Skin of body (tissue), 2 donors: ENCODE data around the gene RNF157. TPM values are rescaled to one million over a fixed set of nuclear protein-coding genes. Genes with fewer than 3 reads are reported as not detected.

Experiments used
- DNase-seq: peaks from one replicate; lab custom pipeline; 2025; lab: John Stamatoyannopoulos, UW
- total RNA-seq: library from RNA; depleted of rRNA; stranded (reverse); fragments of >200 nt; gene quantifications from one replicate; pipeline ENCODE4 v1.2.3, GENCODE V29; 2014

The RNF157 gene
- total RNA-seq, 1 donor from 2014 or later, result 5.2 TPM

DNA sequence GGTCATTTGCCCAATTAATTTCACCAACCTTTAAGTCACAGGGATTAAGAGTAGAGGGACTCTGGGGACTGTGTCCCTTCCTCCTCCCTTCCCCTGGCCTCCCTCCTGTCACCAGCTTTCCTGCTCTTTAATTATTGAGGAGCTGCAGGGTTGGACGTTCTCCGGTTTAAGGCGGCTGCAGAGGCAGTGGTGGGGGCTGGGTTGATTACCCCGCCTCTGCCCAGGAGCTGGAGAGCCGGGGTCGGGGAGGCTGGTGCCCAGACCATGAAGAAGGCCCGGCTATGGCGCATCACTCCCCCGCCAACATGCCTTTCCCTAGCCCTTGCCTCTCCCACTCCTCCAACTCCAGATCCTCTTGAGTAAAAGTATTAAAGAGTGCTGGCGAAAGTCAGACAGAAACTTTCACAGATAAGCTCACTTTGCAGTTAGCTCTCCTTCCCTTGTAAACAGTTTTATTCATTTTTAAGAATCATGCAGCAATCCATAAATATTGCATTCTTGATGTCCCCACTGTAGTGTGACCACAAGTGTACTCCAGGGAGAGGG is 98.2 kb downstream of the RNF157 start:
- no peak for DNase-seq

DNA sequence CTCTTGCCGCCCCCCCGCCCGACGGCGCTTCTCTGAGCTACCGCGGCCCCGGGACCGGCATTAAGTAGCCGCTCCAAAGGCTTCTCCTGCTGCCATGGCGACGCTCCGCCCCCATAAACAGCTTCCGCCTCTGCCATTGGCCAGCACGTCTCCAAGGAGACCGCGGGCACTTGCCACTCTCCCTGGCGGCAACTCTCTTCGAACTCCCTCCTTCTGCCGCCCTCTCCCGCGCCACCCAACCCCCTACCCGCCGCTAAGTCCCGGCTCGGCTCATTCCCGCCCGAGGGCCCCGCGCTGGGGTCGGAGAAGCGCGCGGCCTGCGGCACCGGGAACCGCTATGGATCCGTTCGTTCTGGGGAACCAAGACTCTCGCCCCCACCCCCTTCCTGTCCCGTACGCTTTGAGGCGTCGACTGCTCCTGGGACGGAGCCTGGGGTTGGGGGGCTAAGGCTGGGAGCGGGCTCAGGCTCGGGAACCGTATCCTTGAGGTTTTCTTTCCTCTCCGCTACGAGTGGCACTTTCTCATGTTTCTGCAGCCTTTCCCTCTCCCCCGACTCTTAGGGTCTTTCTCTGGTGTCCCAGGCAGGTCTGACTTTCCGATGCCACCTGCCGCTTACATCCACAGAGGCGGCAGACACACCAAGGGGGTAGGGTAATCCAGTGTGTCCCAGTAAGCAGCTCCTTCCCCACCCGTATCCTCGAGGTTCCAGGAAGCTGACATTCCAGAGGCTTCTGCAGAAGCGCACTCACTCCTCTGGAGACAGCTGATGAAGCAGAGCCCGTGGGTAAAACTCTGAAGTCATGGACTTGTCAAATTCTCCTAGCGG is 98.9 kb downstream of the RNF157 start, which contains the start of gene FOXJ1:
Gene FOXJ1, minus strand, starts transcription at position 34 of the 827 bp plus-strand sequence. CDS start 850 bp downstream, outside the sequence.
- DNase-seq, result peak; percentile 59

DNA sequence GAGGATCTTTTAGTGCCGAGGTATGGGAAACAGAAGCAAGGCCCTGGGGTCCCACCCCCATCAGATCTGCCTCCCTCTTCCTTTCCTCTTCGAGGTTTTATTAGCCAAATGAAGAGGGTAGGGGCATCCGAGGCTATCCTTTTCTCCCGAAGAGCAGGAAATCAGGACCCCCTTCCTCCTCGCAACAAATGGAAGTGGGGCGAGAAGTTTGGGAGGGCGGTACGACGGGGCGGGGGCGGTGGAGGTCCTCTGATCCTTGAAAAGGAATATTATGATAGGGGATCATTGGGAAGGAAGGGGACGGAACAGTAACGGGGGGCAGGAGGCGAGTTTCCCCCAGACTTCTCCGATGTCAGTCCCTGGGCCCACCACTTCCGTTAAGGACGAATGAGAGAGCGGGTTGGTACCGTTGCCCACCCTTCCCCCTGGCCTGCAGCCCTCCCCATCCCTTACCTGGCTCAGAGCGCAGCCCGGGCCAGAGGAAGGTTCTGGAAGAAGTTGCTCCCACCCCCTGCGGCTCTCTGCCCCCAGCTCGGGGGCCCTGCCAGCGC is 99.6 kb downstream of the RNF157 start:
- DNase-seq, result no peak

DNA sequence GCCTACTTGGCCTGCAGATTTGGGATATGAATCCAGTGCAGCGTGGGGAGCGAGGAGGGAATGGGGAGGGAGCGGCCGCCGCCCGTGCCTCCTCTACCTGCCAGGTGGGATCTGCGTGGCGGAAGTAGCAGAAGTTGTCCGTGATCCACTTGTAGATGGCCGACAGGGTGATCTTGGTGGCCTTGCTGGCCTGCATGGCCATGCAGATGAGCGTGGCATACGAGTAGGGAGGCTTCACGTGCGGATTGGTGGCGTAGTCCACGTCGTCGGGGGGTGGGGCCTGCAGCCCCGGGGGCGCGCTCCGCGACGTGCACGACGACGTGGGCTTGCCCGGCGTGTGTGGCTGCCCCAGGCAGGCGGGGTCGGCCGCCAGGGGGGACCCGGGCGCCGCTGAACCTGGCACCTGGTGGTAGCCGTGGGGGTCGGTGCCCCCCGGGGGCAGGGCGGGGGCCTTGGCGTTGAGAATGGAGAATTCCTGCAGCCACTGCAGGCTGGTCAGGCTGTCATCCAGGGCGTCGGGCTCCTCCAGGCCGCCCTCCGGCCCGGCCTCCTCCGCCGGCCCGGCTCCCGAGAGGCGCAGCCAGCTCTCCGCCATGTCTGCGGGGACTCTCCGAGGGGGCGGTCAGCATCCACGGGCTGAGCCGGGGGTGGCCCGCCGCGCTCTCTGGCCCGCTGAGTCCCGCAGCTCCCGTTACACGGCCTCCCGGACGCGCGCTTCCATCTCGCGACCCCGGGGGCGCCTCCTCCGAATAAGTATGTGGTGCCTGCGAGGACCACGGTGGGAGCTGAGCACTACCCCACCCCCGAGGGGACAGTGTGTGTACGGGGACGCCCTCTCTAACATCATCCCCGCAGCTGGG is 100.3 kb downstream of the RNF157 start:
- no peak for DNase-seq

DNA sequence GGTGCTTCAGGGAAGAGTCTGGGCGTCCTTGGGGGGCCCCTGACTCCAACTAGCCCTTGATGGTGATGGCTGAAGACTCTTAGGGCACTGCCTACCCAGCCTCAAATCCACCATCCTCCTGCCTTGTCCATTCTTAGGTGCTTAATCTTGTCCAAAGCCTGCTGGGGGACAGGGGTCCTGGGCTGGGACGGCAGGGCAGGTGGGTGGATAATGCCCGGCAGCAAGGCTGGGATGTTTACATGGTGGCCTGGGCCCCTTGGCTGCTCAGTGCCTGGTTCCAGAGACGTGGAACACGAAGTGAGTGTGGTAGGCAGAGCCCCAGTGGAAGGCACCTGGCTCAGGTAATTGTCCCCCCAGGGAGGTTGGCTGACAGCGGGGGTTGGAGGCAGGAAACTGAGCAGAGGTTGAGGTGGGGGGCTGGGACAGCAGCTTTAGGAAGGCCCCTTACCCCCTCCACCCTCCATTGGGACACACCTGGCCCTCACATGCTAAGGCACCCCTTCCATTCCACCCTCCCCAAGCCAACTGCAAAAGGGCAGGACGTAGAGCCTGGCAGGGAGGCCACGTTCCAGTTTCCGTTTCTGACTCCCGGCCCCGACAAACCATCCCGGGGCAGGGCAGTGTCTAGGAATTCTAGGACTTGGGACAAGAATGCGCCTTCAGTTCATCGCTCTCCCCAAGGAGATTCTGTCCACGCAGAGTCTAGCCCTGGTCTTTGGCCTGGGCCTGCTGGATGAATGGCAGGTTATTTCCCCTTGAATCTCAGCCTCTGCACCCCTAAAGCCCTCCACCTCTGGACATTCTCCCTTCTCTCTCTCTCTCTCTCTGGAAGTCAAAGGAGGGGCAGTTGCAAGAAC is 101.2 kb downstream of the RNF157 start:
- no peak for DNase-seq

DNA sequence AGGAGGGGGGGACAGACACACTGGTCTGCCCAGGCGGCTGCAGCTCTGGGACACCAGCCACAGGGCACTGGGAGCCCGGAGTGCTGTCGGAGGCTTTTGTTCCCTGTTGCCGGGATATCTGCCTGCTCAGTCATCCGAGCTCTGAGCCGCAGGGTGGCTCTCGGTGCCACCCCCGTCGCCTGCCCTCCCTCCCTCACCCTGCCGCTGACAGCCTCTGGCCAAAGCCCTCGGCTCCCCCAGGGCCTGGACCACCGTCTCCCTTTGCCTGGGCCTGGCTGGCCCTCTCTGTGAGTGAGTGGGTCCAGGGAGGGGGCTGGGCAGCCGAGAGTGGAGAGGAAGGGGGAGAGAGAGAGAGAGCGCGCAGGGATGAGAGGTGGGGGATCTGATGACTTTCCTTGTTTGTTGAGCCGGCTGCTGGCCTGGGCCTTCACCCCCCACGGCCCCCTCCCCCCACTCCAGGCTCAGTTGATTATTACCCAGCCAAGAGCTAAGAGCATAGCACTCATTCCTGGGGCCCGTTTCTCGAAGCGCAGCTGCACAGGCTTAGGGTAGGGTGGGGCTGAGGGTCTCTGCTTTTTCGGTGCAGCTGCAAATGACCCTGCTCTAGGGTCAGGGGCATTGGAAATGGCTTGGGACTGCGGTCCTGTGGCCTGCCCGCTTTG is 101.9 kb downstream of the RNF157 start:
- no peak for DNase-seq

DNA sequence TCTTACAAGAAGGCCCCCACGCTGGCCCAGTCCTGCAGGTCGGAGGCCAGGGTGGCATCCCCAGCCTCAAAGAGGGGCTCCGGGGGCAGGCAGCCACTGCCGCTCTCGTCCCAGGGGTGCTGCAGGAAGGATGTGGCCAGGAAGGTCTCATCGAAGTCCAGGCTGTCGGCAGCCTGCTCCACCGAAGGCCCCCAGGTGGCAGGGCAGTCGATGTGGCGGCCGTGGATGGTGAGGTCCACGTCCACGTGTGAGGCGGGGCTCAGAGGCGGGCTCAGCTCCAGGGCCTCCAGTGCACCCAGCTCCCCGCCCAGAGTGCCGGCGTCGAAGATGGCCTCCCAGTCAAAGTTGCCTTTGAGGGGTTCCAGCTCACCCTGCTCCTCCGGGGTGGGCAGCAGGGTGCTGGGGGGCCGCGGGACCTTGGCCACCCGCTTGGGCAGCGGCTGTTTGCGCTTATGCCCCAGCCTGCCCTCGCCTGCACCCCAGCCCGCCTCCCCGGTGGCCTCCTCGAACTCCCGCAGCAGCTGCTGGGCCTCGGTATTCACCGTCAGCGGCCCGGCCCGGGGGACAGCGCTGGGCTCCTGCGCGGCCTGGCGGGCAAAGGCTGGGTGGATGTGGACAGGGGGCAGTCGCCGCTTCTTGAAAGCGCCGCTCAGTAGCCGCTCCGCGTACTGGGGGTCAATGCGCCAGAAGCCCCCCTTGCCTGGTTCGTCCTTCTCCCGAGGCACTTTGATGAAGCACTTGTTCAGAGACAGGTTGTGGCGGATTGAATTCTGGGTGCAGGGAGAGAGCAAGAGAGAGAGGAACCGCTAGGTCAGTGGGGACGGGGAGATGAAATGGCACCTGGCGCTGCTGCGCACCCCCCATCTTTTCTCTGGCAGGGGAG is 102.7 kb downstream of the RNF157 start:
- DNase-seq, result no peak

DNA sequence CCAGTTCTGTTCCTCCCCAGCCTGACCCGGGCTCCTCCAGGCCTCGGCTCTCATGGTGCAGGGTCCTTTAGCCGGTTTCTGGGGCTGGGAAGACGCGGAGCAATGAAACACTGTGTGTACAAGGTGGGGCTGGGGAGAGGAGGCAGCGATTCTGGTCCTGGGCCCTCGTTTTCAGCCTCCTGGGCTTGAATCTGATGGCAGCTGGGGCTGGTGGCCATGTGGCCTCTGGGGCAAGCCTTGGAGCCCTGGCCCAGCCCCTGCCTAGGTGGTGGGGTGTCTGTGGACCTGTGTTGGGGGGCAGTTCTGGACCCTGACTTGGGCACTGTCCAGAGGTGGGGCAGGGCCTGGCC is 103.3 kb downstream of the RNF157 start:
- no peak for DNase-seq

DNA sequence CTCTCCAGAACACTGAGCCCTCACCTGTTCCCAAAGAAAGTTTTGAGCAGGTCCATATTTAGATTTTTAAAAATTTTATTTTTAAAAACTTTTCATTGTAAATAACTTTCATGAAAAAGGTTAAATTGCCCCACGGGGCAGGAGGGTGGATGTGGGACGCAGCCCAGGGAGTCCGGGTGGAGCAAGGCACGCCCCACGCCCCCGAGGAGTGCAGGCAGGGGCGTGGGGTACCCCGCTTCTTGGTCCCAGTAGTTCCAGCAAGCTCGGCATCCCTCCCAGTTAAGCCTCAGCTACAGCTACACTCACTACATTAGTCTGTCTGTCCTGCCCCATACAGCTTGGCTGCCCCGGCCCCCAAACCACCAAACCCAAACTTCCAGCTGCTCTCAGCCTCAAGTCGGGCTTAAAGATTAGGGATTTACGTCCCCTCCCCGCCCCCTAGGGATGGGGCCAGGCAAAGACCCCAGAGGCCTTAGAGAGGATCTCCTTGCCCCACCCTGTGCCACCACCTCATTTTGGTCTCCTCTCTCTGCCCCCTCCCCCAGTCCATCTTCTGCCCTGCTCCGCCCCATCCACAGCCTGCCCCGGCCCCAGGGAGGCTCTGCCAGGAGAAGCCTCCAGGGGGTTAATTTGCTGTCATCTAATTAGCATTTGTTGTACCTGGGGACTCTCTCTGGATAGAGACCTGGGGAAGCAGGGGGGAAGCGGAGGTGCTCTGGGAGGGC is 103.9 kb downstream of the RNF157 start:
- no peak for DNase-seq

DNA sequence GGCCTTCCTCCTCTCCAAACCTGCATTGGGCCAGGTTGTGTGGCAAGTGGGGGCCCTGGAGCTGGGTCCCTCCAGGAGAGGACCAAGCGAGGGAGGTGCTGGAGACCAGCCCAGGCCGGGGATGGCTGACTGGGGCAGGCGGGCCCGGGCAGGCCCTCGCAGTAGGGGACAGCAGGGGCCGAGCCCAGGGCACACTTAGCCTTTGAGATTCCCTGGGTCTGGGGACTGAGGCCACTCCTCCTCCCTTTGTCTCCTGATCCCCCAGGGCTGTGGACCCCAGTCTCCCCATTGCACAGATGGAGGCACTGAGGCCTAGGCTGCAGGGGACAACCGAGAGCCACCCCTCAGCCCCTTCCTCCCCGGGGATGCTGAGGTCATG is 104.5 kb downstream of the RNF157 start:
- DNase-seq, result no peak

DNA sequence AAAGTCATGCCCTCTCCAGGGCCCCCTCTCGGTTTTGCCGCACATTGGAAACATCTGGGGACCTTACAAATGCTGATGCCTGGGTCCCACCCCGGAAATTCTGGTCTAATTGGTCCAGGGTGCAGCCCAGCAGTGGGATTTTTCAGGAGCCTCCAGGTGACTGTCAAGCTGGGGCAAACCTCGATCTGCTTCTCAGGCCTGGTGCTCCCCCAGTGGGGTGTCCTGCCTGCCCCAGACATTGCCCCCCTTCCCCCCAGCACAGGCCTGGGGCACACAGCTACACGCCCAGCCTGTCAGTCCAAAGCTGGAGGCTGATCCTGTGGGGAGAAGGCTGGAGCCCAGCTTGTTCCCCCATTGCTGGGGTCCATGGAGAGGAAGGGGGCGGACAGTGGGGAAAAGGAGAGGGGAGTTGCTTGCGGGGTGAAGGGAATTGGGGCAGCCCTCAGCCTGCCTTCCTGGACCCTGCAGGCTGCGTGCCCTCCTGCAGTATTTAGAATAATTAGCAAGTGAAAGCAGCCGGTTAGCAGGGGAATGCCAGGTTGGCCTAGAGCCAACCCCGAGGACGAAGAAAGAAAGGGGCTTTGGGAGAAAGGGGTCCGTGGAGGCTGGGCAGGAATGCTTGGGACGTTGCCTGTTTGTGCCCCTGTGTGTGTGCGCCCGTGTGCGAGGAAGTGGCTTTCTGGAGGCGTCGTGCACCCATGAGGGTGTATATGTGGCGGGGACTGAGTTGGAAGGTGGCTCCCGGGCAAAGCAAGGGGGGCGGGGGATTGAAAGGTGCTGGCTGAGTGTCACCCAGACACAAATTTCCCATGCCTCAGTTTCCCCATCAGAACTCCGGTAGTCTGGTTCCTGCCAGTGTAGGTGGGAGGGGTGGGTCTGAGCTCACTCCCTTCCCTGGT is 105.1 kb downstream of the RNF157 start:
- no peak for DNase-seq

DNA sequence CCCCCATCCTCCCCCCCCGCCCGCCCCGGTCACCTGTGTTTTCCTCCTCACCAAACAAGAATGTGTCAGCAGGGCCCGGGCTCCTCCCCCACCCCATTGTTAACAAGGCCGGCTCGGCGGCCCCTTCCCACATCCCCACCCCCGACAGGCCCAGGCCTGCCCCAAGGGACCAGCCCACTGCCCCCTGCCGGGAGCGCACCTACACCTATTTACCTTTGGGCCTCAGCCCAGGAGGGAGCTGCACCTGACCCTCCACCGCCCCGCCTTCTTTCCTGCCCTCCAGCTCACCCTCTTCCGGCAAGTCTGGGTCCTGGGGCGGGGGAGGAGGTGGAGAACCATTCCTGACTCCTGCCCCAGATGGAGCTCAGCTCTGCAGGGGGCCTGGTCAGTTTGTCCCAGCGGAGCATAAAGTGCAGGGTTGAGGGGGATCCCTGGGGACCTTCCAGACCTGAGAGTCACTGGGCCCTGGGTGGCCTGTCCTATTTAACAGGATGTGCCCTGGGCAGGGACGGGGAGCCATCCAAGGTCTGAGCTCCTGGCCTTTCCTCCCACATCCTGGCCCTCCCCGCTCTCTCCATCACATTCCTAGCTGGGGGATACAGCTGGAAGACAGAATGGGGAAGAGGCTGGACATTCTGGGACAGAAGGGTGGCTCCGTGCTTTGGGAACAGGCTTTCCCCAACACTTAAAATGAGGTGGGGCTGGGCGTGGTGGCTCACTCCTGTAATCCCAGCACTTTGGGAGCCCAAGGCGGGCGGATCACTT is 107.5 kb downstream of the RNF157 start:
- DNase-seq, result no peak

DNA sequence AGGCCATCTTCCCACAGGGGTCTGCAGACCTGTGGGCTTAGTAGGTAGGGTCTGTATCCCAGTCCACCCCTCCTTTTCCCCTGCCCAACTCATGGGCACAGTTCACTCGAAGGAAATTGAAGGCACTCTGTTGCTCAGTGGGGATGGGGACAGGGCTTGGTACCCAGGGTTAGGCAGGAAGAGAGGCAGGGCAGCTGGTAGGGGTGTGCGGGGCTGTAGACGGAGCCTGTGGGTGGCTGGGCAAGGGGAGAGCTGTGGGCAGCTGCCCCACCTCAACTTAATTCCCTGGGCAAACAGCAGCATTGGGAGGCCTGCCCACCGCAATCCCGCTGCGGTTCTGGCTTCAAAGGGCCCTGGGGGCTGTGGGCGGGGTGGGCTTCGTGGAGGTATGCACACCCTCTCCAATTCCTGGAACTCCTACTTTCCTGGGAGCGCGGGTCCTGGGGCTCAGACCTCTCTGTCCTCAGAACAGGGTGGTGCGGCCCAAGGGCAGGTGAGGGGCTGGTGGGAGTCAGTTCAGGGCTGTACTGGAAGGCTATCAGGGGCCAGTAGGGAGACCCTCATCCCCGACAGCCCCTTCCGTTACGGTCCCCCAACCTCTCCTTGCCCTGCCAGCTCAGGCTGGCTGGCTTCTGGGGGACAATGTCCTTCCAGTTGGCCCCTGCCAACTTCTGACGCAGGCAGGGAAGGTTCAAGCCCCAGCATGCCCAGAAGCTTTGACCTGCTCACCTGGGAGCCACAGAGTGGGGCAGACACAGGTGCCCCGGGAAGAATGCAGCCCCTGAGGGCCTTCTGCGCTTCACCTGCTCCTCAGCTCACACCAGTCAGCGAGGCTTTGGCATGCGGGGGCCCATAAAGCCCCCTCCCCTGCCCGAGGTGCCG is 108.4 kb downstream of the RNF157 start:
- no peak for DNase-seq

DNA sequence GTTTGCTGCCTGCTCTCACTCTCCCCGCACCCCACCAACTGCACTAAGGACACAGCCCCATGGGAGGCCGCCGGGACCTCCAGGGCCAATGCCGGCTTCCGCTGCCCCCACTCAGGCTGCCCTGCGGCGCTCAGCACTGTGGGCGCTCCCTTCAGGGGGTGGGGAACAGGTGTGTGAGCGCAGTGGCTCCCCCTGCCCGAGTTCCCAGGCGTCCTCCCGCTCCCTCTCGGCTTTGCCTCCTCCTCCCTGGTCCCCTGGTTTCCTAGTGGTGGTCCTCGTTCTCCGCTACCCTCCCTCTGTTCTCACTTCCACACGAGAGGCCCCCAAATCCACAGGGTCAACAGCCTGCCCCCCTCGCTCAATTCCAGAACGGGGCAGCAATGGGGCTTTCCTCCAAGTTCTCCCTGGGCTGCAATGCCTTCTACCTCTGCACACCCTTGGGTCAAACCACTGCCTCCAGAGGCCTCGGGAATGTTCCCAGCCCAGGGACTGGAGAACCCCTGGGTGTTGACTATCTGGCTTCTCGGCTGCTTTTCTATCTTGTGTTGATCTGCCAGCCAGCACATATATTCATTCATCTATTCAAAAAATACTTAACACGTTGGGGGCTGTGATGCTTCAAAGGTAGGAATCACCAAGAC is 109.1 kb downstream of the RNF157 start:
- DNase-seq, result no peak

DNA sequence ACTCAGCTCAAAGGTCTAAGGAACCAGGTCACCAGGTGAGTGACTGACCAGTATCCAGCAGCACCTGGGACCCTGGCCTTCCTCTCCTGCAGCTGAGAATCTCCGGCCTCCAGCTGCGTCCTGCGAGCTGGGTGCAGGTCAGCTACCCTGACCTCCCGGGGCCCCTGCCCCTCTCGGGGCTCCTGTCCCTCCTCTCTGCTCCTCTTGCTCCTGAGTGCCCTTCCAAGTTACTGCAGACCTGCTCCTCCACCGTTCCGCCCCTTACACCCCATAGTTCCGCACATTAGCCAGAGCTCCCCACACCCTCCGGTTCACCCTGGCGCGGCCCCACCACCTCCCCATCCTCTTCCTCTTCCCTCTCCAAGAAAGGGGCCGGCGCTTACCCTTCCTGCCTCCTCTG is 109.8 kb downstream of the RNF157 start:
- no peak for DNase-seq
